Hair follicular keratinocyte (primary cell): Measurements from ENCODE around the gene ZNF747. TPM values are rescaled to one million over a fixed set of nuclear protein-coding genes. Genes with fewer than 3 reads are reported as not detected.

Source experiments
- total RNA-seq: library from RNA; depleted of rRNA; stranded (reverse); fragments of >200 nt; gene quantifications from 2 replicates; pipeline ENCODE4 v1.2.3, GENCODE V29; 2015

The ZNF747 gene
- total RNA-seq: 5.7 and 7.0 TPM in 2 replicates

DNA sequence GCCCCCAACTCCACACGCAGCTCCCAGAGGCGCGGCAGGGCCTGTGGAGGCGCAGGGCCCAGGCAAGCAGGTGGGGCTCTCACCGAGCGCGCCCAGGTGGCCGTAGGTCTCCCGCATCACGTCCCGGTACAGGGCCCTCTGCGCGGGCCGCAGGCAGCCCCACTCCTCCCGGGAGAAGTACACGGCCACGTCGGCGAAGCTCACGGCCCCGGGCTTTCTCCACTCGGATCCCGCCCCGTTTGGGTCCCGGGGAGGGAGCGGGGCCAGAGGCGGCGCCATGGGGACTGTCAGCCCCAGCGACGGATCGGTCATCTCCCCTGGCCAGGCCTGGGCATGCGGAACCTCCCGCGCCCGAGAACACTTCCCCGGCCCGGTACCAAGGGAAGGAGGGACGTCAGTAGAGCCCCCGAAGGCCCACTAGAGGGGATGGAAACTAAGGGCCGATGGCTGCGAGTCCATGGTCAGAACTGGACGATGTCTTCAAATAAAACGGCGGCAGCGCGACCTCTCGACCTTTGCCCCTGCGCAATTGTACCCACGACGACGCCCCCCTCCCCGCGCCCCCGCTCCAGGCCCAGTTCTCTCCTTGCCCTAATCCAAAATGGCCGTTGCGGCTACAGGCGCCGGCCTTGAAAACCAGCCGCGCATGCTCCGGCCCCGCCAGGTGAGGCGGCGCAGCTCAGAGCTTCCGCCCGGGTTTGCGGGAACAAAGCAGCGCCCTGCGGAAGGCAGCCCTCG lies at the start of gene ZNF747:
Gene ZNF747, minus strand, starts transcription at position 491 of the 738 bp plus-strand sequence. Its CDS starts 179 bp downstream, at position 312.

DNA sequence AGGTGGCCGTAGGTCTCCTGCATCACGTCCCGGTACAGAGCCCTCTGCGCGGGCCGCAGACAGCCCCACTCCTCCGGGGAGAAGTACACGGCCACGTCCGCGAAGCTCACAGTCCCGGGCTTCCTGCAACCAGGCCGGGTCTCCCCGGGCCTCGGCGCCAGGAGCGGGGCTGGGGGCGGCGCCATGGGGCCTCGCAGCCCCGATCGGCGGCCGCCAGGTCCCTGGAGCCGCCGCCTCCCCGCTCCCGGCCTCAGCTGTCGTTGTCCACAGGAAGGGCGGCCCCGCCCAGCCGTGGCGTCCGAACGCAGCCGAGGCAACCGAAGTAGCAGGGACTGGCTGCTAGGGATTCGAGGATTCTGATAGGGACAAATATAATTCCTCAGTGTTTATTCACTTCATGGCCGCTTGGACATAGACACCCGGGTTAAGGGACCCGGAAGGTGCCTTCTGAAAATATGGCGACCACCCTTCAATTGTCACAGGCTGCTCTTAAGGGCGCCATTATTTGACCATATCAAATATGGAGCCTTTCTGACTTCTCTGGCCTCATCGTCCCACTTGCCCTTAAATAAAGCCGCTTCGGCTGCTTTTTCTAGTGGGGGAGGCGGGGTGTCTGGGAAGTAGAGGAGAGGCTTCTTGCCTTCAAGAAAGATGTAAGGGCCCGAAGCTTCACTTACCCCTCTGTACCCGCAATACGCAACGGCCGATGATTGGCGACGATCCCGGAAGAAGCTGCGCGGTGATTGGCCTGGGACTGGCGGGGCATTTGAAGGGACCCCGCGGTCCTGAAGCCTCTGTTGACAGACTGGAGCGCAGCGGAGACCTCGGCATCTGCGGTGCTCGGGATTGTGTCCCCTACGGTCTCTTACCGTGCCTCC lies 37.0 kb upstream of the ZNF747 start, which contains the start of gene ZNF688:
Gene ZNF688, minus strand, starts transcription at position 270 of the 878 bp plus-strand sequence. Its CDS starts 85 bp downstream, at position 185.

DNA sequence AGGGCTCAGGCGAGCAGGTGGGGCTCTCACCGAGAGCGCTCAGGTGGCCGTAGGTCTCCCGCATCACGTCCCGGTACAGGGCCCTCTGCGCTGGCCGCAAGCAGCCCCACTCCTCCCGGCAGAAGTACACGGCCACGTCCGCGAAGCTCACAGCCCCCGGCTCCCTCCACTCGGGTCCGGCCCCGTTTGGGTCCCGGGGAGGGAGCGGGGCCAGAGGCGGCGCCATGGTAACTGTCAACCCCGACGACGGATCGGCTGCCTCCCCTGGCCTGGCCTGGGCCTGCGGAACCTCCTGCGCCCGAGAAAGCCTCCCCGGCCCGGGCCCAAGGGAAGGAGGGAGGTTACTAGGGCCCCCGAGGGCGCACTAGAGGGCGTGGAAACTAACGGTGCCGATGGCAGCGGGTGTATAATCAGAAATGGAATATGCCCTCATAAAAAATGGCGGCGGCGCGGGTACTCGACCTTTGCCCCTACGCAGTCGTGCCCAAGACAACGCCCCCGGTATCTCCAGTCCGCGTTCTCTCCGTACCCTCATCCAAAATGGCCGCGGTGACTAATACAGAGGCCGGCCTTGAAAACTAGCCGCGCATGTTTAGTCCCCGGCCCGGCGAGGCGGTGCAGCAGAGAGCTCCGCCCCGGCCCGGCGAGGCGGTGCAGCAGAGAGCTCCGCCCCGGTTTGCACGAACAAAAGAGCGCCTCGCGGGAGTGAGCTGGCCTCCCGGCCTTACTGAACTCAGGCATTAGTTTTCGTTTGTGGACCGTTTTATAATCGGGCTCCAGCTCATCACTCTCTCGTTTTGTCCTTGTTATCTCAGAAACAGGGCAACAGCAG lies 23.5 kb upstream of the ZNF747 start, which contains the start of gene ZNF764:
Gene ZNF764, minus strand, starts transcription at position 418 of the 832 bp plus-strand sequence. Its CDS starts 192 bp downstream, at position 226.

DNA sequence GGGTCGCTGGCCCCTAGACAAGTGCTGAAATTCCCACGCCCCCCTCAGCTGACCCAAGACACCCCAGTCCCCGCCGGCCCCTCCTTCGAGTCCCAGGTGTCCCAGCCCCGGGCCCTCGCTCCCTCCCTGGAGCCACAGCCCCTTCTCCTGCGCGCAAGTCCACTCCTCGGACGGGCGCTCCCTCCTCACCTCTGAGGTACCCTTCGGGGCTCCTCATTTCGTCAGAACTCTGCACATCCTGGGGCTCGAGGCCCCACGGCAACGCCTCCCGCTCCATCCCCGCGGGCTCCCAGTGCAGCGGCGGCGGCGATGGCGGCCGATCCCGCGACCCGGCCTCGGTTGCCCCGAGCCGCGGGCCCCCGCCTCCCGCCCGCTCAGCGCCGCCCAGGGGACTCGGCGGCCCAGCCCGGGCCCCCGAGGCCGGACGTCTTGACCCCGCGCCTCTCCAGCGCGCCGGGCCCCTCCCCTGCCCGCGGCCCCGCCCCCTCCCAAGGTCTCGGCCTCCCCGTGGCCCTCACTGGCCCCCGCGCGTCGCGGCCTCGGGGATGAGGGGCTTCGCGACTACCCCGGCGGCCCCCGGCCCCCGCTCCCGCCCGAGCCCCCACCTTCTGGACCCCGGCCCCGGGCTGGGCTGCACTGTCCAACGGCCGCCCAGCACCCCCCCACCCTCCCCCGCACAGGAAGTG lies 8.4 kb downstream of the ZNF747 start, which contains the start of gene ZNF768:
Gene ZNF768, minus strand, starts transcription at position 430 of the 686 bp plus-strand sequence. Its CDS starts 153 bp downstream, at position 277.

Other genes with a start within 250 kb of the ZNF747 start
- 47.6 and 63.2 TPM in 2 replicates for gene CD2BP2, start 179.6 kb downstream of the ZNF747 start, total RNA-seq
- gene TBC1D10B, start 164.4 kb downstream of the ZNF747 start, total RNA-seq: 33.5 and 36.0 TPM in 2 replicates
- not detected in 2 replicates for gene MYL11, start 160.1 kb downstream of the ZNF747 start, total RNA-seq
- not detected in 2 replicates for gene SEPTIN1, start 152.3 kb downstream of the ZNF747 start, total RNA-seq
- 5.2 and 6.7 TPM in 2 replicates for gene ZNF48, start 139.4 kb downstream of the ZNF747 start, total RNA-seq
- 7.7 and 9.0 TPM in 2 replicates for gene ZNF771, start 127.3 kb downstream of the ZNF747 start, total RNA-seq
- 44.7 and 66.1 TPM in 2 replicates for gene DCTPP1, start 104.8 kb downstream of the ZNF747 start, total RNA-seq
- 15.9 and 20.4 TPM in 2 replicates for gene SEPHS2, start 89.0 kb downstream of the ZNF747 start, total RNA-seq
- gene ITGAL, start 62.1 kb downstream of the ZNF747 start, total RNA-seq: not detected in 2 replicates
- gene ZNF768, start 8.3 kb downstream of the ZNF747 start, total RNA-seq: 34.9 and 44.1 TPM in 2 replicates
- 2.7 and 4.8 TPM in 2 replicates for gene ZNF764, start 23.5 kb upstream of the ZNF747 start, total RNA-seq
- 7.9 and 9.8 TPM in 2 replicates for gene ZNF688, start 36.9 kb upstream of the ZNF747 start, total RNA-seq
- 1.7 and 2.3 TPM in 2 replicates for gene ZNF785, start 50.8 kb upstream of the ZNF747 start, total RNA-seq
- 4.9 and 5.8 TPM in 2 replicates for gene ZNF689, start 75.5 kb upstream of the ZNF747 start, total RNA-seq
- 15.0 and 18.1 TPM in 2 replicates for gene PRR14, start 116.1 kb upstream of the ZNF747 start, total RNA-seq
- 16.9 and 21.7 TPM in 2 replicates for gene FBRS, start 123.6 kb upstream of the ZNF747 start, total RNA-seq
- 3.2 and 6.5 TPM in 2 replicates for gene SRCAP, start 164.3 kb upstream of the ZNF747 start, total RNA-seq
- gene PHKG2, start 213.6 kb upstream of the ZNF747 start, total RNA-seq: 14.2 and 27.1 TPM in 2 replicates
- 1.3 and 7.1 TPM in 2 replicates for gene CFAP119, start 227.2 kb upstream of the ZNF747 start, total RNA-seq
- gene RNF40, start 227.5 kb upstream of the ZNF747 start, total RNA-seq: 42.6 and 67.0 TPM in 2 replicates